Left renal pelvis (tissue), 4 donors: ENCODE results near the gene POLDIP3. TPM values are rescaled to one million over a fixed set of nuclear protein-coding genes. Genes with fewer than 3 reads are reported as not detected.
A peak's percentile ranks its signal among the peaks of the same experiment; 100 is the strongest.

Experiments
- DNase-seq, 4 donors: peaks; one replicate each; pipeline ENCODE4 v3.0.0-alpha.2; 2013; ENCODE audit warnings: low read depth in 4 of 4, low spot score in 3 of 4
- polyA plus RNA-seq, 4 donors: library from polyadenylated mRNA; unstranded; fragments of 120-200 nt; gene quantifications; one replicate each; pipeline ENCODE4 v1.2.1, GENCODE V29; 2013; ENCODE audit not compliant: insufficient read length in 4 of 4

The POLDIP3 gene
- polyA plus RNA-seq, 4 donors = 96.9 to 119 (median 108) TPM

GRCh38 chr22:42642806-42643633 lies 28.3 kb upstream of the POLDIP3 start:
- DNase-seq = no peak

- DNase-seq = no peak
Measured at GRCh38 chr22:42641801-42642413, 27.2 kb upstream of the POLDIP3 start.

- DNase-seq = no peak
Measured at GRCh38 chr22:42639541-42640241, 25.0 kb upstream of the POLDIP3 start.

- DNase-seq = no peak
Measured at GRCh38 chr22:42637555-42637954, 22.9 kb upstream of the POLDIP3 start.

- no peak for DNase-seq
Measured at GRCh38 chr22:42636506-42636905, 21.8 kb upstream of the POLDIP3 start.

GRCh38 chr22:42635531-42635930 lies 20.8 kb upstream of the POLDIP3 start:
- no peak for DNase-seq

GRCh38 chr22:42633013-42633412 lies 18.3 kb upstream of the POLDIP3 start:
- DNase-seq = no peak

- no peak for DNase-seq
Measured at GRCh38 chr22:42632096-42632495, 17.4 kb upstream of the POLDIP3 start.

- no peak for DNase-seq
Measured at GRCh38 chr22:42630901-42631602, 16.4 kb upstream of the POLDIP3 start.

GRCh38 chr22:42630211-42630610 lies 15.5 kb upstream of the POLDIP3 start:
- no peak for DNase-seq

- DNase-seq = no peak
Measured at GRCh38 chr22:42627981-42628380, 13.3 kb upstream of the POLDIP3 start.

- no peak for DNase-seq
Measured at GRCh38 chr22:42626951-42627625, 12.4 kb upstream of the POLDIP3 start.

- DNase-seq = no peak
Measured at GRCh38 chr22:42626431-42626830, 11.7 kb upstream of the POLDIP3 start.

GRCh38 chr22:42625416-42625815 lies 10.7 kb upstream of the POLDIP3 start:
- no peak for DNase-seq

GRCh38 chr22:42624551-42625106 lies 9.9 kb upstream of the POLDIP3 start:
- DNase-seq = no peak

GRCh38 chr22:42623756-42624441 lies 9.2 kb upstream of the POLDIP3 start:
- no peak for DNase-seq

GRCh38 chr22:42623301-42623751 lies 8.6 kb upstream of the POLDIP3 start:
- no peak for DNase-seq

- DNase-seq = no peak
Measured at GRCh38 chr22:42622061-42622710, 7.5 kb upstream of the POLDIP3 start.

- DNase-seq = peak in 3 of 4 donors; percentile 45 to 58 (median 47)
Measured at GRCh38 chr22:42621505-42622002, 6.9 kb upstream of the POLDIP3 start.
